Right renal cortex interstitium (tissue), 3 donors: ENCODE data around the gene DSCAML1. TPM values are rescaled to one million over a fixed set of nuclear protein-coding genes. Genes with fewer than 3 reads are reported as not detected.

Experiments
- DNase-seq, 3 donors: peaks; one replicate each; pipeline ENCODE4 v3.0.0-alpha.2; 2013; ENCODE audit warnings: low read depth in 3 of 3, low spot score in 2 of 3
- polyA plus RNA-seq, 3 donors: library from polyadenylated mRNA; unstranded; fragments of 120-200 nt; gene quantifications; one replicate each; pipeline ENCODE4 v1.2.1, GENCODE V29; 2013; ENCODE audit not compliant: insufficient read length in 3 of 3

DSCAML1 gene
- polyA plus RNA-seq, 3 donors = 1.6 to 2.3 (median 1.6) TPM

- no peak for DNase-seq
Observed at GRCh38 chr11:117514256-117514655, 282.8 kb downstream of the DSCAML1 start.

DNA sequence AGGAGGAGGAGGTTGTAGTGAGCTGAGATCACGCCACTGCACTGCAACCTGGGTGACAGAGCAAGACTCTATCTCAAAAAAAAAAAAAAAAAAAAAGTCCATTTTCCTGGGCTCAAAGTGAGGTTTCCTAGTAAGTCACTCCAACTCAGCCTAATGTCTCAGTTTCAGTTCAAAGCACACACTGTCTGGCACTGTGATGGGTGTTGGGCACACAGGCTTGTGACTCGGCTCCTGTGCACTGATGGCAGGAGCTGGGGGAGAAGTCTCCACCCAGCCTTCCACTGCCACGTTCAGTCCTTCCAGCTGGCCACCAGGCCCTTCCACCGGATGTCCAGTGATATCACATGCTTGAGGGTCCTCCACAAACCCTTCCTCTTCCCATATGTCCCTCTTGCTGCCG, 283.4 kb downstream of the DSCAML1 start:
- no peak for DNase-seq

DNA sequence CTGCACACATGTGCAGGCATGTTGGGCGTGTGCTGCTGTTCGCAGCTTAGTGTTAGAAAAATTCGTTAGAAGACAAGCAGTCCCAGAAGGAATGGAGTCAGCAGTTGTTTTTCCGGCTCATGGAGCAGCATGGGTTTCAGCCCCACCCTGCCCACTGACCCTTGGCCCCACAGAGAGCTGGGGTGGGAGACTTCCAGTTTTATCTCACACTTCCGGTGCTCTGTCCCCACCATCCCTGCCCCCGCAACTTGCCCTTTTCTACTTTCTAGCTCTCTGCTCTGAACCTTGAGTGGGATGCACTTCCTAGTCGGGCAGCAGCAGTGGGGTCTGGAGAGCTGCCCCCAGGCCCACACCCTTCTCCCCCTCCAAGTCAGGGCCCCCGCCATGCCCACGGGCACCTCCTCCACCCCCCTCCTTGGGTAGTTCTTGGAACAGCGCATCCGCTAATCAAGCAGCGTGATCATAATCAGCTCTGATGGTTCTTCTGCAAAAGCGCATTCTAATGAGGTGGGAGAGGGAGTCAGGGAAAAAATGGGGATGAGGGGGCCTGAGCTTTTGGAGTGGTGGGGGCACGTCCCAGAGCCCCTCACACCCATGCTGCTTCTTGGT, 285.0 kb downstream of the DSCAML1 start:
- DNase-seq = peak in 1 of 3 donors; percentile 52

GRCh38 chr11:117511483-117511930, 285.5 kb downstream of the DSCAML1 start:
- DNase-seq = no peak

GRCh38 chr11:117510646-117511045, 286.4 kb downstream of the DSCAML1 start:
- DNase-seq = no peak

DNA sequence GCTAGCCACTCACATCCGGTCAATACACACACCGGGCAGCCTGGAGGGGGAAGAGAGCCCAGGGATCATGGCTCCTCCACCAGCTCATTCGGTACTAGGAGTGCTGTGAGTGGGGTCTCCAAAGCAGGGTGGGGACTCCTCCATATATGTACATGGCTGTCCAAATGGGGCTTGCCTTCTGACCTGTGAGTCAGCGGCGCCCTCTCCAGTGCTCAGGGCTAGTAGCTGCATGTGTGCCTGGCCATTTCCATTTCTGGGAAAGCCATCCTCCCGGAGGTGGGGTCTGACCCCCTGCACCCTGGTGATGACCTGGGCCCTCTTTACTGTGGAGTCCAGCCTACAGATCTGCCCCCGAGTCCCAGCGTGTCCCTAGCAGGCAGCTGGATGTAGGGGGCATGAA, 287.5 kb downstream of the DSCAML1 start:
- no peak for DNase-seq

DNA sequence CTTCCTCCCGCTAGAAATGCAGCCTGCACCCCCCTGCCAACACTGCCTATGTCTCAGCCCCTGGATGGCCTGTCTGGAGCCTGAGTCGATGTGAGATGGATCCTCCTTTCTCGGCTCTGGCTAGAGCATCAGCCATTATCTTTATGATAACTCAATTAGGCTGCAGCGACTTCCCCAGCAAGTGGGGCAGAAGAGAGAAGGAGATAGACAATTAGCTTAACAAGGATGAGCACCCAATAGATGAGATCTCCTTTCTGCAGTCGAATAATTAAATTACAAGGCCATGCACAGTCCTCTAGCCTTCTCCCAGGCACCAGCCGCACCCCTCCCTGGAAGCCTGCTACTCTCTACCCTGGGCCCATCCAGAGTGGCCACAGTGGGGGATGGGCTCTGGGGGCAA, 290.0 kb downstream of the DSCAML1 start:
- no peak for DNase-seq

GRCh38 chr11:117505285-117505970, 291.6 kb downstream of the DSCAML1 start:
- no peak for DNase-seq

DNA sequence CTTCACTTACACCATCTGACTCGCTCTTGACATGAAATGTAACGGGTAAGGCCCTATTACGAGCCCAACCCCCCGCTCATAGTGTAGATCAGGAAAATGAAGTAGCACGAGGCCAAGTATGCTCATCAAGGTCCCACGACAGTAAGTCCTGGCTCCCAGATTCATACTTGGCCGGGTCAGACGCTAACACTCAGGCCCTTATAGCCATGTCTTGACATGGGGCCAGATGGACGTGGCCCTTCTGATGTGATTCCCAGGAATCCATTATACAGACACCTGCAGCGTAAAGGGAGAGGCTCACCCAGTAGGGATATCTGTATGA, 294.3 kb downstream of the DSCAML1 start:
- no peak for DNase-seq

DNA sequence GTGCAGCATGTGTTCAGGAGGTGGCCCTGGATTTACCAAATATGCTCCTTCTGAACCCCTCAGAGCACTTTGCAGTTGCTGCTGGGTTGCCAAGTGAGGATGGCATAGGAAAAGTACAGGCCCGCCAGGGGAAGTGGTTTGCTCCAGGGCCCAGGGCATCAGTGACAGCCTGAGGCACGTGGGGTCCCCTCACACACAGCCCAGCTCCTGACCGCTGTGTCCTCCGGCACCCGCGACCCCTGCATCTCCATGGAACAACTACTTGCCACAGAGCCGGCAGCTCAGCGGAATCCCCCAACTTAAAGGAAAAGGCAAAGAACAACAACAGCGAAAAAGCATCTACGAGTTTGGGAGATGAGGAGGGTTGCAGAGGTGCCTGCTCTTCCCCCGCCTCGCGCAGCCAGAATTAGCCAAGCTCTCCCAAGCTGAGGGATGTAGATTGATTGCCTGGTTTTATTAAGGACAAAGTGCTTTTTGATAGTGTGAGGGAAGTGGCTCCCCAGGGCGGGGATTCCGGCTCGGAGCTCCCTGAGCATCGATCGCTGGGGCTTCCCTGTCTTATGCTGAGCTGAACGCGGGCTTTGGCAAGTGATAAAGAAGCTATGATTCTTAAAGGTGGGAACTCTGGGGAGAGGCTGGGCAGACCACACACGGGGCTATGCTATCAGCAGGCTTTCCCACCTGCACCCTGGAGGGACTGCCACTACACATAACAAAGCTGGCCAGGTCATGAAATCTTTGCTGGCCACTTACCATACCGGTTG, 294.8 kb downstream of the DSCAML1 start:
- no peak for DNase-seq

DNA sequence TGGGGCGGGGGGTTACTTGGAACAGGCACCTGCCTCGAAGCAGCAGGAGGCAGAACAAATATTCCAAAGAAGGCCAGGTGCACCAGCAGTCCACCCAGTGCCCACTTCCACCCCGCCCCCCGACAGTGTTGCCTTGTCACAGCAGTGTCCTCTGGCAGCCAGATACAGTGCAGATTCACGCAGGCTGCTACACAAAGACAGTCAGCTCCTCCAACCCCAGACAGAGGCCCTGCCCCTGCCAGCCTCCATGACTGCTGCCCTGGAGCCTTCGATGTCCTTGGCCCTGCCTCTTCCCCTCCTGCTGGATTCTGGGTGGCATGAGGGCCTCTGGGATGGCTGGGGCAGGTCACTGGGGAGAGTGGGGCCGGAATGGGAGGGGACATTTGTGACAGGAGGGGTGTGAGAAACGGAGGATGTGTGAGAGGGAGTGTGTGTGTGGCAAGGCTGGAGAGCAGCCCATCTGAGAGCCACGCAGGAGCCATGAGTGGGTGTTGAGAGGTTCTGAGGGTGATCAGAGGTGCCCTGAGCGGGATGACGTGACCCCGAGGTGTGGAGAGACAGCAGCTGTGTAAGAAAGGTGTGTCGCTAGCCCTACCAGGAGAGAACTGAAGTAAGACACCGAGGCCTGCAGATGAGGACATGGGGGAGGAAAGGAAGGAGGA, 295.6 kb downstream of the DSCAML1 start:
- no peak for DNase-seq

DNA sequence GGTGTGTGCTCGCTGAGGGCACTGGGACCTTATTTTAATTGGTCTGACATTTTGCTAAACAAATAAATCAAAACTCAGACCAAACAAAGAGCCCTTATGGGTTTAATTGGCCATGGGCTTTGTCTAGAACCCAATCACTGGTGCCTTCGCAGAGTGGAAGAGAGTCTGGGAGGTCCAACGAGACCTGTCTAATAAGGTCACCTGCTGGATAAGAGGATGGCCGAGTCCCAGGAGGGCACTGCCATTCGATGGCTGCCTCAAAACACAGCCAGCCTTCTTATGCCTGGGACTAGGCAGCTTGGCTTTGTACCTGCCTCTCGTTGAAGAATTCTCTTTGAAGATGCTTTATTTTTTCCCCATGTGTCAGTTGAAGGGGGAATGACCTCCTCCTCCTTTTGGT, 298.2 kb downstream of the DSCAML1 start:
- DNase-seq = no peak

- no peak for DNase-seq
Observed at GRCh38 chr11:117497206-117497951, 299.6 kb downstream of the DSCAML1 start.

GRCh38 chr11:117495357-117495756, 301.7 kb downstream of the DSCAML1 start:
- no peak for DNase-seq

DNA sequence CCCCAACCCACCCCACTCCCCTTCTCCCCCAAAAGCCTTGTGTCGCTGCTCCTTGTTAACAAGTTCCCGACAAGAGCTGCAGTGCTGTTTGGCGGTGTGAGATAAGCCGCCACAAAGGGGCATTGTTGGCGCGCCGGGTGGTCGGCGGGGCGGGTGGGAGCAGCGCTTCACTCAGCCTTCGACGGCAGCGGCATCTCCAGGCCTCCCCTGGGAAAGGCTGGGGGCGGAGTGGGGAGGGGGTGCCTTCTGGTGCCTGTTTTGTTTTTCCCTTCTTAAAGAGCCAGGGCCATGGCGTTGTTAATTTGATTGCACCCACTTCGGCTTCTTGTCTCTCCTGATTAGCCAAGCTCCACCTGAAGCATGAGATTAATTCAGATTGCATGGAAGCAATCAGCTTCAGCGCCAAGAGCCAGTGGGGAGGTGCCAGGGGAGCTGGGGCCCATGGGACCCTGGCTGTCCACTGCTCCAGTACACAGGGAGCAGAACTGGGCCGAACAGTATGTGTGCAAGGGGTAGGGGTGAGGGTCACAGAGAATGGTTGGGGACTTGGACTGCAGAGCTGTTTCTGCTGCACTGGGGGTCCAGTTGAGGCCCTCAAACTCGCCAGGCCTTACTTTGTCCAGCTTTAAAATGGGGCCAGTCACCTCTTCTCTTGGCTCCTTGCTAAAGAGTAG, 304.3 kb downstream of the DSCAML1 start:
- no peak for DNase-seq

DNA sequence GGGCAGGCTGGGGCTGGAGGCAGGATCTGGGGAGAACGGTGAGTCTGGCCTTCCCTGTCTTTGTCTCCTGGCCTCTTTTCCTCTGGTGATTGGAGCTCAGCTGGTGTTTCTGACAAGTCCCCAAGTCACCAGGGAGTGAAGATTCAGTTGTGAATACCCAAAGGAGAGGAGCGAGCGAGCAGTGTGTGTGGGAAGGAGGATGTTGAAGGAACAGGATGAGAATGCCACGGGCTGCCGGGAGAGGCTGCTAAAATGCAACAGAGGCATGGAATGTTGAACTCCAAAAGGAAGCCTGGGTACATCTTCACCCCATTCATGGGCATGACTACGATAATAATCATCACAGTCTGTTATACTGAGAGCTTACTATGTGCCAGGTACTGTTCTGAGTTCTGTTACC, 306.1 kb downstream of the DSCAML1 start:
- no peak for DNase-seq

DNA sequence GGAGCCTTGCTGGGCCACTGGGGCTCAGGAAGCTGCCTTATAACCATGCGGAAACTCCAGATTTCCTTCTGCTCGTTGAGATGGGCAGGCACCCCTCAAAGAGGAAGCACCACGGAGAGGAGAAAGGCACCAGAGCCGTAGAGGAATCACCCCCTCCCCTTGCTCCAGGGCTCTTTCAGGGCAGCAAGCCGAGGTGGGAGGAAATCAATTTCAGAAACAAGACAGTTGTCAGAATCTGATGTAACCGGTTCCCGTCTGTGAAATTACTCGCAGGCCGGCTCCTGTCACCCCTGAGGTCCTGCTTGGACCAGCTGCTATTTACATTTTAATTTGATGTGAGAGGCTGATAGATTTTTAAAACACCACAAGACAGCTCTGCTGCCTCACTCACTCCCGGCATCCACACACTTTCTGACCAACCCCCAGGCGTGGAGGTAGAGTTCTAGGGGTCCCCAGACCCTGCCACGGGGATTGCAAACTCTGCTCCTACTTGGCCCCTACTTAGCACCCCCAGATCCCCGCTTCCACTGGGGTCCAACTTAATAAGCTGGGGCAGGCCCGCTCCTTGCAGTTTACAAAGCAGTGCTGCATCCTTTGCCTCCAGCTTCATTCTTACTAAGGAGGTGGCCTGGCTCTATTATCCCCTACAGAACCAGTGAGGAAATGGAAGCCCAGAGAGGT, 306.9 kb downstream of the DSCAML1 start:
- DNase-seq = no peak

DNA sequence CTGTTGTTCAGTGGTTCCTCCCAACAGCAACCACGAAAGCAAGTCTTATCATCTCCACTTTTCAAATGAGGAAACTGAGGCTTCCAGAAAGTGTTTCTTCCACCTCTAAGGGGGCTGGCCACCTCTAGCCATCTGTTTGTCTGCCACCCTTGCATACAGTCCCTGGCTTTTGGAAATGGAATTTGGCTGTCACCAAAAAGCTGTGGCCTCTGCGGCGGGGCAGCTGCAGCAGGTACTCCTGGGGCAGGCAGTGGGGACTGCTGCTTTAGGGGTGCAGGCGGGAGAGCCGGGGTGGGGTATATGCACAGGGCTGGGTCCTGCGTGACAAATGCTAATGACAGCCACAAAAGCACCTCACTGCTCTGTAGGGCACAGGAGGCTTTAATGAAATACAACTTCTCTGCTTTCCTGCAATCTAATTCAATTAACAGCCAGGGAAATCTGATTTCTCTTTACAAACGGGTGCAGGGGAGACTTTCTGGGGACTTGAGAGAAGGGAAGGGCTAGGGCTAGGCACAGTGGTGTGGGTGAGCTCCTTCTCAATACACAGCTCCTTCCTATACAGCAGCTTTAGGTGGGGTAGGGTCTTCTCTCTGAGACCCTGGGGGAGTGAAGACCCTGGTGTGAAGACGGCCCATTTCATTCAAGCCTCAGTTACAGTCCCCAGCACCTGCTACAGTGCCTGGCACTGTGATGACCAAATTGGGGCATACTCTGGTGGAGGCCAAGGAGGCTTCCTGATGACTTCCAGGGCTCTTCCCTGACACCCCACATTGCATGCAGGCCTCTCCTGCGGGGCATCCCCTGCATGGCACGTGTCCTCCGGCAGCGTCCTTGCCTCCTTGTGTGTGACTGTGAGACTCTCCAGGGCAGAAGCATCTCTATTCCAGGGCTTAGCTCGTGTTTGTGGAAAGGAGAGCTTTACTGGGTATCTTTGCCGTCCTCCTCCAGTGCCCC, 307.7 kb downstream of the DSCAML1 start:
- no peak for DNase-seq
